Left lung (tissue), 10 donors: ENCODE measurements around the gene SCD. TPM values are rescaled to one million over a fixed set of nuclear protein-coding genes. Genes with fewer than 3 reads are reported as not detected.
A peak's percentile ranks its signal among the peaks of the same experiment; 100 is the strongest.

ENCODE experiments used
- ATAC-seq: fragments of 200-7000 bp; cut with Tn5 transposase; one replicate; pipeline ENCODE4 v1.9.1; 2020; ENCODE audit warnings: moderate library complexity
- DNase-seq, 4 donors: peaks; one replicate each; pipeline ENCODE4 v3.0.0-alpha.2; 2013 to 2020
- H3K27ac ChIP-seq, 2 donors: fragments of 200-600 bp; sonication (generic) in 1 of 2; one replicate each; pipeline versions ENCODE4 v1.5.0 to v1.8.0; 2020 to 2021
- H3K27me3 ChIP-seq, 2 donors: fragments of 200-600 bp; sonication (generic) in 1 of 2; one replicate each; pipeline versions ENCODE4 v1.5.0 to v1.8.0; 2020 to 2021
- H3K36me3 ChIP-seq, 2 donors: fragments of 200-600 bp; sonication (generic) in 1 of 2; one replicate each; pipeline versions ENCODE4 v1.5.0 to v1.8.0; 2020 to 2021
- H3K4me1 ChIP-seq, 2 donors: fragments of 200-600 bp; one replicate each; pipeline ENCODE4 v1.8.0; 2021
- H3K4me3 ChIP-seq, 2 donors: fragments of 200-600 bp; sonication (generic) in 1 of 2; one replicate each; pipeline versions ENCODE4 v1.5.0 to v1.8.0; 2020 to 2021; ENCODE audit warnings: mild to moderate bottlenecking in 1 of 2
- H3K9me3 ChIP-seq, 2 donors: fragments of 200-600 bp; sonication (generic) in 1 of 2; one replicate each; pipeline versions ENCODE4 v1.5.0 to v1.8.0; 2020 to 2021
- intact Hi-C, 2 donors: fragments of 100-400 bp; cut with DNase I; formaldehyde crosslinking; loops; one replicate each; pipeline versions ENCODE4 v1.11.2 to v1.14.2; 2022
- polyA plus RNA-seq, 6 donors: library from polyadenylated mRNA; unstranded; fragments of 120-200 nt; gene quantifications; one replicate each; pipeline ENCODE4 v1.2.1, GENCODE V29; 2013; ENCODE audit not compliant: insufficient read length in 6 of 6
- total RNA-seq, 2 donors: library from RNA; stranded (reverse); fragmentation: NEBNext Ultra II Directional; extraction: Animal tissue kit (Norgen Biotek cat#: 25700); gene quantifications; one replicate each; pipeline ENCODE4 v1.2.1, GENCODE V29; 2021
- TF ChIP-seq, protein P1 (sequence below), 2 donors: fragments of 200-600 bp; sonication (generic) in 1 of 2; IDR thresholded peaks; one replicate each; pipeline versions ENCODE4 v1.5.0 to v1.8.0; 2021; ENCODE audit warnings: antibody characterized with exemption in 2 of 2
- donor health status: DM: no; HTN: yes; CAD: no.
- donor health status: DM: no; HTN: no; CAD: no.

Gene SCD
- total and polyA plus RNA-seq, 8 donors, result 17.3 to 529 (median 30.2) TPM

DNA sequence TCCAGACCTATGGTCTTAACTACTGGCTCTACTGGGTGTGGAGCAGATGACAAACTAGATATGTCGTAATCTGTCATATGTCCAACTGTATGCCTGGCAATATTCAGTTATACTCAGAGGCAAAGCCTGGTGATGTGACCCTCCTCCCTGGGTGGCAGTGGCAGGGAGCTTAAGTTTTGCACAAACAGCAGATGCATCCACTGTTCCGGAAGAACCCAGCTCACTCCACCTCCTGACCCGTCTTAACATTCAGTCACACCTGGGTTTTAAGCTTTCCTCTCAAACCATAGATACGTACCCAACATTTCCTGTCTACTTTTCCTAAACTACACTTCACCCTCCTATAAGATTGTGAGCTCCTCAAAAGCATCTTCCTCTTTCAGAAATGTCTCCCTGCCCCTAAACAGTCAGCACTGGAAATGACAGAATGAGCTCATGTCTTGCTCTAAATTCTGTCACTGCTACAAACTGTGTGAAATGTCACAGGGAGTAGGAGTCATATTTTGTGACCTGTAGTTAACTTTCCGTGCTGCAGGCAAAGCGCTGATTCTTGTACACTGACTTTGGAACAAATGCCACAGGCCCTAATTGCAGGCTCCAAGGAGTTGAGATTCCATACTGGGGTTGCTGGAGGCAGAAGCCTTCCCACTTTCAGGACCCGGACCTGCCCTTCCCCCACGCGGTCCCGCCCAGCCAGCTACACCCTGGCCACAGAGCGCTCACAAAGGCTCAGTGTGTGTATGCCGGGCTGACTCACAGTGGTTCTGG, 23.9 kb downstream of the SCD start:
- Histone ChIP-seq H3K36me3 (no peaks in the 10 kb centered on the region), H3K27ac (peak overlapping the region; percentile 83 to 84), H3K4me1 (peaks cover 29 to 67% of the 10 kb centered on the region in 2 donors), H3K9me3 (no peaks in the 10 kb centered on the region), H3K4me3 (no peak overlapping the region), H3K27me3 (no peaks in the 10 kb centered on the region)
- TF ChIP-seq, protein P1, sequence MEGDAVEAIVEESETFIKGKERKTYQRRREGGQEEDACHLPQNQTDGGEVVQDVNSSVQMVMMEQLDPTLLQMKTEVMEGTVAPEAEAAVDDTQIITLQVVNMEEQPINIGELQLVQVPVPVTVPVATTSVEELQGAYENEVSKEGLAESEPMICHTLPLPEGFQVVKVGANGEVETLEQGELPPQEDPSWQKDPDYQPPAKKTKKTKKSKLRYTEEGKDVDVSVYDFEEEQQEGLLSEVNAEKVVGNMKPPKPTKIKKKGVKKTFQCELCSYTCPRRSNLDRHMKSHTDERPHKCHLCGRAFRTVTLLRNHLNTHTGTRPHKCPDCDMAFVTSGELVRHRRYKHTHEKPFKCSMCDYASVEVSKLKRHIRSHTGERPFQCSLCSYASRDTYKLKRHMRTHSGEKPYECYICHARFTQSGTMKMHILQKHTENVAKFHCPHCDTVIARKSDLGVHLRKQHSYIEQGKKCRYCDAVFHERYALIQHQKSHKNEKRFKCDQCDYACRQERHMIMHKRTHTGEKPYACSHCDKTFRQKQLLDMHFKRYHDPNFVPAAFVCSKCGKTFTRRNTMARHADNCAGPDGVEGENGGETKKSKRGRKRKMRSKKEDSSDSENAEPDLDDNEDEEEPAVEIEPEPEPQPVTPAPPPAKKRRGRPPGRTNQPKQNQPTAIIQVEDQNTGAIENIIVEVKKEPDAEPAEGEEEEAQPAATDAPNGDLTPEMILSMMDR (IDR thresholded peaks at IDR 0.05), result no peak
- peak; percentile 58 for ATAC-seq
- DNase-seq, result peak in 3 of 4 donors; percentile 27 to 91 (median 87)
- intact Hi-C loops, result no loop called here

DNA sequence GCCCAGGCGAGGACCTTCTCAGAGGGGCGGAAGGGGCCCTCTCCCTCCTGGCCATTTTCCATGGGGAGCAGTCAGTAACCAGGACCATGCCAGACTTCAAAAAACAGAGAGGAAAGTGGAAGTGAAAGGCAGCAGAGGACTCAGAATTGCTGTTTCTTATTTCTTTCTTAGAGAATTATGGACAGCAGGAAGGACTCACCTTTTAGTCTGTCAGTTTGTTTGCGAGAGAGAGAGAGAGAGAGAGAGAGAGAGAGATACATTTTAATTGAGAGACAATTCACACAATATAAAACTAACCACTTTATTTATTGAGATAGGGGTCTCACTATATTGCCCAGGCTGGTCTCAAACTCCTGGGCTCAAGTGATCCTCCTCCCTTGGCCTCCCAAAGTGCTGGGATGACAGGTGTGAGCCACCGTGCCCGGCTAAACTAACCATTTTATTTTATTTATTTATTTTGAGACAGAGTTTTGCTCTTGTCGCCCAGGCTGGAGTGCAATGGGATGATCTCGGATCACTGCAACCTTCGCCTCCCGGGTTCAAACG, 24.5 kb downstream of the SCD start:
- Histone ChIP-seq H3K27ac (peak overlapping the region; percentile 83 to 84), H3K9me3 (no peaks in the 10 kb centered on the region), H3K4me3 (no peak overlapping the region), H3K36me3 (no peaks in the 10 kb centered on the region), H3K27me3 (no peaks in the 10 kb centered on the region), H3K4me1 (peaks cover 29 to 70% of the 10 kb centered on the region in 2 donors)
- DNase-seq, result no peak
- TF ChIP-seq, protein P1 (IDR thresholded peaks at IDR 0.05), result no peak
- no peak for ATAC-seq
- intact Hi-C loops, result no loop called here

DNA sequence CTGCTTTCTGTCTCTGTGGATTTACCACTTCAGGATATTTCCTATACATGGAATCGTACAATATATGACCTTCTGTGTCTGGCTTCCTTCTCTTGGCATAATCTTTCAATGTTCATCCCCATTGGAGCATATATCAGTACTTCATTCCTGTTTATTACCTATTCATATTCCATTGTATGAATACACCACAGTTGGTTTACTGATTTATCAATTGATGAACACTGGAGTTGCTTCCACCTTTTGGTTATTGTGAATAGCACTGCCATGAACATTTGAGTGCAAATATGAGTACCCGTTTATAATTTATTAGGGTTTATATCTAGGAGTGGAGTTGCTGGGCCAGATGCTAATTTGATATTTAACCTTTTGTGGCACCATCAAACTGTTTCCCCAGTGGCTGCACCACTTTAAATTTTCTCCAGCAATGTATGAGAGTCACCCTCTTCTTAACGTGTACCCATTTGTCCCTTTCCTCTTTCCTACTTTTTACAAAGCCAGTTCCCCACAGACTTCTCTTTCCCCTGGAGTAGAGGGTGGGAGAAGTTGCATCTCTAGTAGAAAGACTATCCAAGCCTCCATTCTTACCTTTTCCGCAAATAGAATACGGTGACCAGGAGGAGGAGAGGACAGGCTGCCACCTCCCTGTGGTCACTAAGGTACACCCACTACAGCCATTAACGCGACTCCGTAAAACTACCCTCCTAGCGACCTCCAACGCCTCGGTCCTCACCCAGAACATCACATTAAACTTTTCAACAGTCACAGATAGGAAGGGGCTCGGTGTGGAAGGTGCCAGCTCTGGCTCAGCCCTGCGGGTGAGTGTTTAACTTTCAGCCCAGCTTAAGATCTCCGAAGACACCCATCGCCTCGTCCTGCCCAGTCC, 25.6 kb downstream of the SCD start:
- H3K36me3 ChIP-seq, result no peaks in the 10 kb centered on the region
- intact Hi-C loops, result no loop called here
- H3K4me3 ChIP-seq, result peak overlapping the region; percentile 33 to 52
- peaks cover 29 to 71% of the 10 kb centered on the region in 2 donors for H3K4me1 ChIP-seq
- no peaks in the 10 kb centered on the region for H3K9me3 ChIP-seq
- no peak for DNase-seq
- H3K27ac ChIP-seq, result peak overlapping the region; percentile 92 to 97
- no peaks in the 10 kb centered on the region for H3K27me3 ChIP-seq
- peak; percentile 0 for ATAC-seq
- TF ChIP-seq, protein P1 (IDR thresholded peaks at IDR 0.05), result no peak

DNA sequence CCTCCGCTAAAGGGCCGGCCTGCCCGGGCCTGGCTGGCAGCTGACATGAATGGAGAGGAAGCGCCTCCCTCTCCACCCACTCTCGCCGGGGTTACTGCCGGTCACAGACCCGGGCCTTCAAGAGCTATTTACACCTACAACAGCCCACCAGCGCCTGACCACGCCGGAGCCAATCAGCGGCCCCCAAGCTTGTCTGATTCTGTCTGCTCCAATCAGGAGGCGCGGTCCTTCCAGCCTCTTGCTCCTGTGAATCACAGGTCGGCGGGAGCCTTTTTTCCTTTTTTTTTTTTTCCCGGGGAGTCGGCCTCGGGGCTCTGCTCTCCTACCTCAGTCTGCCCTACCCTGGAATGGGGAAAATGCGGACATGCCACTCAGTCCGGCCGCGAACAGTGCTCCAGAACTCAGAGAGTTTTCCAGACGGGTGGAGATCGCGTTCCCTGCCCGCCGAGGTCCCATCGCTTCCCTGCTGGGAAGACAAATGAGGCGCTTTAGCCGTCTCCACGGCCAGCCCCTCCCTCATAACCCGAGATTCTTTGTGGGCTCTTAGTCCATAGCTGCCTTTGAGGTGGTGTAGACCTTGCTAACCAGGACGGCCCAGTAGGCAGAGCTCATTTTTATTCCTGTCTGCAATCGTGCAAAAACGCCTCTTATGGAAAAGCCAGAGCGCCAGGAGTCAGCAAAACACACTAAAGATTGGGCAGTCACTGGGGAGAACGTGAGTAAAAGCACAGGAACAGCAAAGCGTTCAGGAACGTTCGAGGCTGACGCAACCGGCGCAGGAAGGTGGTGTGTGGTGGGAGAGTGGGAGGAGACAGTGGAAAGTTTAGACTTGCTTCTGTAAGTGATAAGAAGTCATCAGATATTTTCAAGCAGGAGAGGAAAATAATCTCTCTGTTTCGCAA, 26.5 kb downstream of the SCD start:
- intact Hi-C loops, result no loop called here
- DNase-seq, result peak; percentile 79 to 99 (median 96)
- Histone ChIP-seq H3K27me3 (no peaks in the 10 kb centered on the region), H3K9me3 (no peaks in the 10 kb centered on the region), H3K4me1 (peaks cover 29 to 71% of the 10 kb centered on the region in 2 donors), H3K4me3 (peak overlapping the region; percentile 33 to 52), H3K36me3 (no peaks in the 10 kb centered on the region), H3K27ac (peak overlapping the region; percentile 92 to 97)
- ATAC-seq, result peak; percentile 90
- TF ChIP-seq, protein P1 (IDR thresholded peaks at IDR 0.05), result no peak
